HFFc6 (cell line): Measurements from ENCODE around the gene FAM120AOS. TPM values are rescaled to one million over a fixed set of nuclear protein-coding genes. Genes with fewer than 3 reads are reported as not detected.
A peak's percentile ranks its signal among the peaks of the same experiment; 100 is the strongest.

Experiments used
- DNase-seq: peaks from one replicate; pipeline ENCODE4 v3.0.0-alpha.2; 2018
- H3K27ac Mint-ChIP-seq: 2 replicates; pipeline ENCODE4 v1.8.0; 2020; ENCODE audit warnings: mild to moderate bottlenecking, mixed read lengths
- H3K27me3 Mint-ChIP-seq: 2 replicates; pipeline ENCODE4 v1.8.0; 2021; ENCODE audit warnings: mild to moderate bottlenecking, moderate library complexity, mixed read lengths; ENCODE audit not compliant: insufficient read depth
- H3K36me3 Mint-ChIP-seq: 2 replicates; pipeline ENCODE4 v1.8.0; 2021; ENCODE audit warnings: low read depth, mixed read lengths
- H3K4me1 Mint-ChIP-seq: 2 replicates; pipeline ENCODE4 v1.8.0; 2020; ENCODE audit warnings: low read depth, mixed read lengths
- H3K4me3 Mint-ChIP-seq: 2 replicates; pipeline ENCODE4 v1.8.0; 2020; ENCODE audit warnings: mild to moderate bottlenecking, moderate library complexity, mixed read lengths
- H3K9me3 Mint-ChIP-seq: 2 replicates; pipeline ENCODE4 v1.8.0; 2020; ENCODE audit warnings: mild to moderate bottlenecking, mixed read lengths
- CTCF ChIP-seq: fragments of 200-600 bp; sonication (generic); IDR thresholded peaks from 2 replicates; pipeline ENCODE4 v1.5.0; 2021; ENCODE audit warnings: antibody characterized with exemption, mild to moderate bottlenecking
- total RNA-seq, 6 experiments: library from RNA; stranded (reverse); fragmentation: NEBNext Ultra II Directional; extraction: Animal tissue kit (Norgen Biotek cat#: 25700); gene quantifications; 2 replicates in 1 of 6; 3 replicates in 5 of 6; pipeline ENCODE4 v1.2.3, GENCODE V29; 2021

Gene FAM120AOS
- total RNA-seq, 6 experiments from 2014 or later, result 35.3 to 38.9 (median 36.6) TPM

GRCh38 chr9:93468763-93469456 lies 15.5 kb upstream of the FAM120AOS start:
- no peaks in the 10 kb centered on the region for H3K9me3 Mint-ChIP-seq
- no peak for DNase-seq
- H3K27me3 Mint-ChIP-seq, result no peaks in the 10 kb centered on the region
- TF ChIP-seq CTCF, result no peak
- peaks cover 71% of the 10 kb centered on the region for H3K4me1 Mint-ChIP-seq
- H3K36me3 Mint-ChIP-seq, result peaks cover 15% of the 10 kb centered on the region
- peak overlapping the region; percentile 30 for H3K4me3 Mint-ChIP-seq
- H3K27ac Mint-ChIP-seq, result peak overlapping the region; percentile 79

- no peak for DNase-seq
- H3K4me3 Mint-ChIP-seq, result no peak overlapping the region
- H3K27me3 Mint-ChIP-seq, result no peaks in the 10 kb centered on the region
- no peak for TF ChIP-seq CTCF
- no peaks in the 10 kb centered on the region for H3K9me3 Mint-ChIP-seq
- peaks cover 74% of the 10 kb centered on the region for H3K4me1 Mint-ChIP-seq
- peak overlapping the region; percentile 32; the same call in 1 of the 2 replicates for H3K27ac Mint-ChIP-seq
- H3K36me3 Mint-ChIP-seq, result peaks cover 15% of the 10 kb centered on the region
These were observed 14.1 kb upstream of the FAM120AOS start for GRCh38 chr9:93467462-93467861.

GRCh38 chr9:93467062-93467416 lies 13.7 kb upstream of the FAM120AOS start:
- no peak overlapping the region for H3K4me3 Mint-ChIP-seq

GRCh38 chr9:93466416-93467061 lies 13.2 kb upstream of the FAM120AOS start:
- Mint-ChIP-seq H3K4me1 (peaks cover 76% of the 10 kb centered on the region), H3K27ac (peak overlapping the region; percentile 48), H3K9me3 (no peaks in the 10 kb centered on the region)

More at GRCh38 chr9:93467062-93467416, 13.7 kb upstream of the FAM120AOS start:
- Mint-ChIP-seq H3K27me3 (no peaks in the 10 kb centered on the region), H3K4me1 (peaks cover 76% of the 10 kb centered on the region), H3K36me3 (peaks cover 15% of the 10 kb centered on the region), H3K27ac (peak overlapping the region; percentile 32), H3K9me3 (no peaks in the 10 kb centered on the region)
- no peak for DNase-seq
- no peak for TF ChIP-seq CTCF

GRCh38 chr9:93465855-93466254 lies 12.5 kb upstream of the FAM120AOS start:
- Mint-ChIP-seq H3K4me3 (no peak overlapping the region), H3K27me3 (no peaks in the 10 kb centered on the region), H3K27ac (no peak overlapping the region)

More at GRCh38 chr9:93466416-93467061, 13.2 kb upstream of the FAM120AOS start:
- H3K36me3 Mint-ChIP-seq, result peaks cover 14% of the 10 kb centered on the region
- no peak overlapping the region for H3K4me3 Mint-ChIP-seq
- DNase-seq, result no peak
- no peak for TF ChIP-seq CTCF
- H3K27me3 Mint-ChIP-seq, result no peaks in the 10 kb centered on the region

More at GRCh38 chr9:93465855-93466254, 12.5 kb upstream of the FAM120AOS start:
- DNase-seq, result no peak
- H3K4me1 Mint-ChIP-seq, result peaks cover 73% of the 10 kb centered on the region
- H3K9me3 Mint-ChIP-seq, result no peaks in the 10 kb centered on the region
- peaks cover 7% of the 10 kb centered on the region for H3K36me3 Mint-ChIP-seq
- TF ChIP-seq CTCF, result no peak
